Panc1 (cell line): ENCODE results near the gene CACNA1C. TPM values are rescaled to one million over a fixed set of nuclear protein-coding genes. Genes with fewer than 3 reads are reported as not detected.

Experiments
- ATAC-seq: fragments of 200-7000 bp; cut with Tn5 transposase; 2 replicates; pipeline ENCODE4 v1.9.1; 2020; ENCODE audit warnings: mild to moderate bottlenecking, moderate library complexity
- BruUV-seq: library from RNA; stranded (reverse); fragments of 400-500 nt; replicated peaks from 2 replicates; lab custom pipeline; 2021; lab: Mats Ljungman, UMichigan
- CTCF ChIA-PET: fragments of 300-600 bp; sonication (Branson Sonifier 250); formaldehyde crosslinking; loops from one replicate; lab custom pipeline; 2022; ENCODE audit warnings: antibody characterized with exemption; lab: Charles Lee
- POLR2A ChIA-PET: fragments of 300-600 bp; sonication (Branson Sonifier 250); formaldehyde crosslinking; loops from one replicate; lab custom pipeline; 2022; ENCODE audit warnings: antibody characterized with exemption; lab: Charles Lee
- DNase-seq: peaks from one replicate; pipeline ENCODE4 v3.0.0-alpha.2; 2010; ENCODE audit warnings: low read depth, low spot score
- H3K27ac ChIP-seq: 2 replicates; pipeline ENCODE4 v1.5.1; 2011; ENCODE audit warnings: mild to moderate bottlenecking, low read length, inconsistent platforms
- H3K27me3 ChIP-seq: fragments of 200-500 bp; sonication (Bioruptor generic); 2 replicates; pipeline ENCODE4 v1.6.0; 2014; ENCODE audit warnings: low read length, inconsistent platforms; ENCODE audit not compliant: control insufficient read depth, insufficient read depth
- H3K36me3 ChIP-seq: fragments of 200-500 bp; sonication (Bioruptor generic); 2 replicates; pipeline ENCODE4 v1.5.1; 2014; ENCODE audit warnings: inconsistent platforms, mild to moderate bottlenecking, low read length, moderate library complexity; ENCODE audit not compliant: control insufficient read depth, insufficient read depth
- H3K4me1 ChIP-seq: 2 replicates; pipeline ENCODE4 v1.5.1; 2011; ENCODE audit warnings: inconsistent platforms, mild to moderate bottlenecking, low read length, moderate library complexity; ENCODE audit not compliant: control insufficient read depth, insufficient read depth
- H3K4me3 ChIP-seq, 2 experiments: 2 replicates each; pipeline ENCODE4 v1.5.1; 2011 to 2012; ENCODE audit warnings: low read depth in 2 of 2, low read length in 2 of 2, mild to moderate bottlenecking in 2 of 2, inconsistent platforms in 1 of 2, moderate library complexity in 1 of 2
- H3K9me3 ChIP-seq: fragments of 200-500 bp; sonication (Bioruptor generic); 2 replicates; pipeline ENCODE4 v1.5.1; 2014; ENCODE audit warnings: low read depth, mild to moderate bottlenecking, inconsistent platforms, low read length, moderate library complexity; ENCODE audit not compliant: control insufficient read depth, insufficient read depth
- CTCF ChIP-seq: fragments of 450-650 bp; IDR thresholded peaks from 2 replicates; pipeline ENCODE4 v1.5.1; 2017; ENCODE audit warnings: mild to moderate bottlenecking
- POLR2AphosphoS5 ChIP-seq: IDR thresholded peaks from 2 replicates; pipeline ENCODE4 v1.6.1; 2012; ENCODE audit warnings: mild to moderate bottlenecking, low read depth, low read length, moderate library complexity
- SIN3A ChIP-seq: IDR thresholded peaks from 2 replicates; pipeline ENCODE4 v1.6.1; 2012; ENCODE audit warnings: low read depth, mild to moderate bottlenecking, low read length, moderate library complexity, borderline replicate concordance; ENCODE audit not compliant: insufficient read depth
- TCF7L2 ChIP-seq: IDR thresholded peaks from 2 replicates; pipeline ENCODE4 v1.6.1; 2011; ENCODE audit warnings: mild to moderate bottlenecking, low read depth, low read length, inconsistent platforms
- in situ Hi-C: cut with HindIII; loops from 2 replicates; pipeline ENCODE4 v1.10.0; 2016; ENCODE audit warnings: low sequenced_read_pairs, low pct_unique_long_range_greater_than_20kb
- intact Hi-C: fragments of 100-400 bp; cut with micrococcal nuclease; formaldehyde crosslinking; loops from one replicate; pipeline ENCODE4 v1.10.0; 2022; ENCODE audit not compliant: unreplicated experiment
- total RNA-seq: library from RNA; stranded (reverse); gene quantifications from one replicate; pipeline ENCODE4 v1.2.1, GENCODE V29; 2021; ENCODE audit not compliant: unreplicated experiment
- TF ChIP-seq, protein P1 (sequence below), 2 experiments: IDR thresholded peaks; 2 replicates each; pipeline ENCODE4 v1.6.1; 2011 to 2012; ENCODE audit warnings: low read depth in 2 of 2, control low read depth in 1 of 2, low read length in 1 of 2, mild to moderate bottlenecking in 1 of 2, moderate library complexity in 1 of 2; ENCODE audit not compliant: insufficient read depth in 1 of 2

The CACNA1C gene
- total RNA-seq, 1 experiment from 2014 or later: 0.03 TPM

- Histone ChIP-seq H3K36me3 (no peaks in the 10 kb centered on the region), H3K4me3 (no peak overlapping the region), H3K27me3 (no peaks in the 10 kb centered on the region), H3K4me1 (no peaks in the 10 kb centered on the region), H3K9me3 (no peaks in the 10 kb centered on the region), H3K27ac (no peak overlapping the region)
- DNase-seq: no peak
- POLR2A ChIA-PET: no interaction called here
- BruUV-seq: no TSS peak
- CTCF ChIA-PET: no interaction called here
- intact Hi-C loops: no loop called here
- ATAC-seq: no peak
- in situ Hi-C loops: no loop called here
- TF ChIP-seq POLR2AphosphoS5: no peak
- TF ChIP-seq TCF7L2: no peak
- TF ChIP-seq SIN3A: no peak
- TF ChIP-seq, protein P1, sequence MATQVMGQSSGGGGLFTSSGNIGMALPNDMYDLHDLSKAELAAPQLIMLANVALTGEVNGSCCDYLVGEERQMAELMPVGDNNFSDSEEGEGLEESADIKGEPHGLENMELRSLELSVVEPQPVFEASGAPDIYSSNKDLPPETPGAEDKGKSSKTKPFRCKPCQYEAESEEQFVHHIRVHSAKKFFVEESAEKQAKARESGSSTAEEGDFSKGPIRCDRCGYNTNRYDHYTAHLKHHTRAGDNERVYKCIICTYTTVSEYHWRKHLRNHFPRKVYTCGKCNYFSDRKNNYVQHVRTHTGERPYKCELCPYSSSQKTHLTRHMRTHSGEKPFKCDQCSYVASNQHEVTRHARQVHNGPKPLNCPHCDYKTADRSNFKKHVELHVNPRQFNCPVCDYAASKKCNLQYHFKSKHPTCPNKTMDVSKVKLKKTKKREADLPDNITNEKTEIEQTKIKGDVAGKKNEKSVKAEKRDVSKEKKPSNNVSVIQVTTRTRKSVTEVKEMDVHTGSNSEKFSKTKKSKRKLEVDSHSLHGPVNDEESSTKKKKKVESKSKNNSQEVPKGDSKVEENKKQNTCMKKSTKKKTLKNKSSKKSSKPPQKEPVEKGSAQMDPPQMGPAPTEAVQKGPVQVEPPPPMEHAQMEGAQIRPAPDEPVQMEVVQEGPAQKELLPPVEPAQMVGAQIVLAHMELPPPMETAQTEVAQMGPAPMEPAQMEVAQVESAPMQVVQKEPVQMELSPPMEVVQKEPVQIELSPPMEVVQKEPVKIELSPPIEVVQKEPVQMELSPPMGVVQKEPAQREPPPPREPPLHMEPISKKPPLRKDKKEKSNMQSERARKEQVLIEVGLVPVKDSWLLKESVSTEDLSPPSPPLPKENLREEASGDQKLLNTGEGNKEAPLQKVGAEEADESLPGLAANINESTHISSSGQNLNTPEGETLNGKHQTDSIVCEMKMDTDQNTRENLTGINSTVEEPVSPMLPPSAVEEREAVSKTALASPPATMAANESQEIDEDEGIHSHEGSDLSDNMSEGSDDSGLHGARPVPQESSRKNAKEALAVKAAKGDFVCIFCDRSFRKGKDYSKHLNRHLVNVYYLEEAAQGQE (IDR thresholded peaks at IDR 0.05; ENCODE audit: insufficient read depth in 1 of 2, low read depth in 2 of 2, low read length in 1 of 2): no peak
- TF ChIP-seq CTCF: no peak
Measured at GRCh38 chr12:2309647-2310046, 256.9 kb downstream of the CACNA1C start.

- Histone ChIP-seq H3K27me3 (no peaks in the 10 kb centered on the region), H3K27ac (no peak overlapping the region), H3K4me1 (no peaks in the 10 kb centered on the region), H3K9me3 (no peaks in the 10 kb centered on the region), H3K4me3 (no peak overlapping the region), H3K36me3 (no peaks in the 10 kb centered on the region)
- CTCF ChIA-PET: no interaction called here
- in situ Hi-C loops (no loop called here), intact Hi-C loops (no loop called here)
- ATAC-seq (no peak), DNase-seq (no peak)
- POLR2A ChIA-PET: no interaction called here
- no TSS peak for BruUV-seq
- TF ChIP-seq SIN3A (no peak), TCF7L2 (no peak), POLR2AphosphoS5 (no peak), CTCF (no peak)
- TF ChIP-seq, protein P1 (IDR thresholded peaks at IDR 0.05; ENCODE audit: insufficient read depth in 1 of 2, low read depth in 2 of 2, low read length in 1 of 2): no peak
Measured at GRCh38 chr12:2311020-2311778, 258.4 kb downstream of the CACNA1C start.
